Measurements from ENCODE around the gene PORCN.

DNA sequence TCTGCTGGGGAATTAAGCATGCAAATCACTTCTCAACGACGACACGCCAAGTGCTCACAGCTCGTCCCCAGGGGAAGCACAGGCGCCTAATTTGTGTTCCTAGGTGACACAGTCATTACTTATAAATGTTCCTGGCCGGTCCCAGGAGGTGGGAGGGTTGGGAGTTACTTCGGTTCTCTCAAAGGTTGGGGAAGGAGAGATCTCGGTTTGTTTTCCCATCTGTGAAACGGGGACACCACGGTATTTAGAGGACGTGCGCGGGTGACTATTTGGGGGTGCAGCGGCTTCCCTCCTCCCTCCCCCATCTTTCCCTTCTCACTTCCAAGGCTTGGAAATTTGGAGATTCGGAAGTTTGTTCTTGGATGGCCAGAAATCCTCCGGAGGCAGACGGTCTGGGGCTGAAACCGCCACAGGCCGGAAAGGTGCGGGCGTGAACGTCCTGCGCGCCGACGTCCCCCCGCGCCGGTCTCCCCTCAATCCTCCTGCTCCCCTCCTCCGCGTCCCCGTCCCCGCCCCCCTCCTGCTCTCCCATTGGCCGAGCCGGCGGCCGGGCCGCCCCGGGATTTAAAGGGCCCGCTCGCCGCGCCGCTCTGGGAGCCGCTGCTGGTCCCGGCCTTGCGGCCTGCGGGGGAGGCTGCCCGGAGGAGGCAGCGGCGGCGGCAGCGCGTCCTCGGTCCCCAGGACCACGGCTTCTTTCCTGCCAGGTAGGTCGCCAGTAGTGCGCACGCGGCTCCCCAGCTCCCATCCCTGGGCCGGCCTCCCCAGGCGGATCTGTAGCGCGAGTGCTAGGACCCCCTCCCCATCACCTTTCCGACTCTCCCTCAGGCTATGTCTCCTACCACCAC, at the start of gene PORCN:
- TF ChIP-seq CTCF (IDR thresholded peaks at IDR 0.05; ENCODE audit: low read depth, low read length, missing input control) (no peak), REST (IDR thresholded peaks at IDR 0.05) (no peak), JUND (IDR thresholded peaks at IDR 0.05) (no peak), RAD21 (IDR thresholded peaks at IDR 0.05) (no peak), TAF1 (conservative IDR thresholded peaks at IDR 0.05) (no peak), YY1 (IDR thresholded peaks at IDR 0.05) (no peak), SP1 (IDR thresholded peaks at IDR 0.05) (no peak), RXRA (IDR thresholded peaks at IDR 0.05) (no peak)
- TF ChIP-seq, protein P1, sequence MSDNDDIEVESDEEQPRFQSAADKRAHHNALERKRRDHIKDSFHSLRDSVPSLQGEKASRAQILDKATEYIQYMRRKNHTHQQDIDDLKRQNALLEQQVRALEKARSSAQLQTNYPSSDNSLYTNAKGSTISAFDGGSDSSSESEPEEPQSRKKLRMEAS (IDR thresholded peaks at IDR 0.05) = no peak

Measured in liver (tissue), 3 donors.